Islet of Langerhans (tissue), 1 donor: Measurements from ENCODE around the gene CHST12.
"Not testable (repeated sequence)": the region's sequence is repeated elsewhere in the genome, so short reads cannot be mapped to it uniquely, and the experiment has no call there.

Experiments used
- FAIRE-seq: peaks from one replicate; lab custom pipeline; 2011; peaks lifted over from hg19 to GRCh38; lab: Jason Lieb, UNC

CHST12 gene

DNA sequence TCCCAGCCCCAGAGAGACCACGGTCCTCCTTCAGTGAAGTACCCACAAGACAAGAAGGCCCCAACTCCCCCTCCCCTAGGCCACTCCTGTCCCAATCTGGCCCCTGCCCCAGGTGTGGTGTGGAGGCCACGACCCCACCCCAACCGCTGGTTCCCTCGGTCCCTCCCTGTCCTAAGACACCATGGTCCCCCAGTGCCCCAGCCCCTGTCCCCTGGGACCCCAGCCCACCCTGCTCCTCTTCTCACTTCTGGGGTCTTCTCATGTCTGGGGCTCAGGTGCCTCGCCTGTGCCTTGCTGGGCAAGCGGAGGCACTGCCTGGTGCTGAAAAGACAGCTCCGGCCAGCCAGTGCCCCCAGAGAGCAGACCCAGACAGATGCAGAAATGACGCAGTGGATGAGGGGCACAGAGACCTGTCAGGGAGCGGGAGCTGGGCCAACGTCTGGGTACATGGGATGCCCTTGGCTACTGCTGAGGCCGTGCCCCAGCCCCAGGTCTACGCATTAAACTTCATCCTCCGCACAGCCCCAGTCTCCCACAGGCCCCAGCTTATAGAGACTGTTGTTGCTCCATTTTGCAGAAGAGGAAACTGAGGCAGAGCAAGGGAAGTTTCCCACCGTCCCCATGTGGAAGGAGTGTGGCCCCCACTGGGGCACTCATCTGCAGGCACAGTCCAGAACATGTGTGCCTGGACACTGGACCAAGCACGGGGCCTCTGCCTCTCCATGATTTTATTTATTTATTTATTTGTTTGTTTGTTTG lies 58.0 kb downstream of the CHST12 start:
- no peak for FAIRE-seq

DNA sequence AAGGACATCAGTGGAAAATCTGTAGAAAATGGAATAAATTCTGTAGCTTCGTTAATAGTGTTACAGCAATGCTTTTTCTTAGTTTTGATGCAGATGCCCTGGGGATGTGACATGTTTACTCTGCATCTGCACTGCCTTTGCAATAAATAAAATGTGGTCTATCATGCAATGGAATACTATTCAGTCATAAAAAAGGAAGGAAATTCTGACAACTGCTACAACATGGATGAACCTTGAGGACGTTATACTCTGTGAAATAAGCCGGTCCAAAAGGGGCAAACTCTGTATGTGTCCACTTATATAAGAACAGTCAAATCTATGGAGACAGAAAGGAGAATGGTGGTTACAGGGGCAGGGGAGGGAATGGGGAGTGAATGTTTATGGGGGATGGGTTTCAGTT lies 59.3 kb downstream of the CHST12 start:
- no peak for FAIRE-seq

- no peak for FAIRE-seq
These were observed 62.5 kb downstream of the CHST12 start for GRCh38 chr7:2465928-2466327.

DNA sequence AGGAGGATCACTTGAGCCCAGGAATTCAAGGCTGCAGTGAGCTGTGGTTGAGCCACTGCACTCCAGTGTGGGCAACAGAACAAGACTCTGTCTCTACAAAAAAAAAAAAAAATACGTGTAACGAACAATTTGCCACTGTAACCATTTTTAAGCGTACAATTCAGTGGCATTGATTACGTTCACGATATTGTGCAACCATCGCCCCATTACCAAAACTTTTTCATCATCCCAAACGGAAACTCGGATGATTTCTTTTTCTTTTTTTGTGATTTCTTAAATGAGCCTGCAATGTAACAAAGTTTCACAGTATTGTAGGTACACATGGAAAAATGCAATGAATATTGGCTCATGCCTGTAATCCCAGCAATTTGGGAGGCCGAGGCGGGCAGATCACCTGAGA lies 63.3 kb downstream of the CHST12 start:
- FAIRE-seq = no peak

GRCh38 chr7:2468227-2468626 lies 64.8 kb downstream of the CHST12 start:
- no peak for FAIRE-seq

- FAIRE-seq = not testable (repeated sequence)
These were observed 66.2 kb downstream of the CHST12 start for GRCh38 chr7:2469460-2470203.

DNA sequence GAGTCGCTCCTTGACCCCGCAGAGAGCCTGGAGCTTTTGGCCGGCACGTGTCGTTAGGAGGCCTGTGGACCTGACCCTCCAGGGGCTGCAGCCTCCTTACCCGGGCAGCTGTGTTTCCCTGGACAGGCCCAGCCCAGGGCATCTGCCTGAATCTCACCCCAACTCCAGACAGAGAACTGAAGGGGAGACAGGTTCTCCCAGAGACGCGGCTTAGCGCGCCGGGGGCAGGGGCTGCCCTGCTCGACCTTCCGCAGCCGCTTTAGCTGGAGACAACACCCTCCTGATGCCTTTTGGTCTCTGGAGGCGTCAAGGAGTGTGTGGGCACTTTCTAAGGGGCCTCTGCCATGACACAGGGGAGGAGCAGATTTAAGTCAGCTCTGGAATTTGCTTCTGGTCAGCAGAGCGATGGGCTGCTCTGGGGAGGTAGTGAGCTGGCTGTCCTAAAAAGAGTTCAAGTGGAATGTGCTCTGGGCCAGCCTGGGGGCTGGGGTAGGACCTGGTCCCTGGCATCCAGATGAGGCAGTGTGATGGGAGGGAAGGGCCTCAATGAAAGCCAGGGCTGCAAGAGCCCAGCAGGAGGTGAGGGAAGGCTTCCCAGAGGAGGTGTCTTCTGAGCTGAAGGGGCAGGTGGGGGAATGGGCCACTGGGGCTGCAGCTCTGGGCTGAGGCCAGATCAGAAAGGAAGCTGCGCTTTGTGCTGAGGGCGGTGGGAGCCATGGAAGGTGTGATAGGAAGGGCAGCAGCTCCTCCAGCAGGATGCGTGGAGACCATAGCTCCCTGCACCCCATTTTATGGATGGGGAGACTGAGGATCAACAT lies 67.0 kb downstream of the CHST12 start:
- FAIRE-seq = no peak

DNA sequence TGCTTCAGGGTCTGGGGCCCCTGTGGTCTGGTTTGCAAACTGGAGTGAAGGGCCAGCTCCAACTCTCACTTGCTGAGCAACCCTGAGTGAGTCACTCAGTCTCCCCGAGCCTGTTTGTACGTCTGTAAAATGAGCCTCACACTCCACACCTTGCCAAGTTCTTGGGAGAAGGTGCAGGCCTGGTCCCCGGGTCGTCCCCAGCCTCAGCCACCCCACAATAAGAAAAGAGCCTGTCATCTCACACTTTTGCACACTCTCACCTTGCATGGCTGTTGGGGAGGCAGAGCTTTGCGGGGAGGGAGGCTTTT lies 67.6 kb downstream of the CHST12 start:
- FAIRE-seq = no peak

GRCh38 chr7:2471396-2471795 lies 68.0 kb downstream of the CHST12 start:
- no peak for FAIRE-seq

- no peak for FAIRE-seq
These were observed 69.3 kb downstream of the CHST12 start for GRCh38 chr7:2472739-2473138.

DNA sequence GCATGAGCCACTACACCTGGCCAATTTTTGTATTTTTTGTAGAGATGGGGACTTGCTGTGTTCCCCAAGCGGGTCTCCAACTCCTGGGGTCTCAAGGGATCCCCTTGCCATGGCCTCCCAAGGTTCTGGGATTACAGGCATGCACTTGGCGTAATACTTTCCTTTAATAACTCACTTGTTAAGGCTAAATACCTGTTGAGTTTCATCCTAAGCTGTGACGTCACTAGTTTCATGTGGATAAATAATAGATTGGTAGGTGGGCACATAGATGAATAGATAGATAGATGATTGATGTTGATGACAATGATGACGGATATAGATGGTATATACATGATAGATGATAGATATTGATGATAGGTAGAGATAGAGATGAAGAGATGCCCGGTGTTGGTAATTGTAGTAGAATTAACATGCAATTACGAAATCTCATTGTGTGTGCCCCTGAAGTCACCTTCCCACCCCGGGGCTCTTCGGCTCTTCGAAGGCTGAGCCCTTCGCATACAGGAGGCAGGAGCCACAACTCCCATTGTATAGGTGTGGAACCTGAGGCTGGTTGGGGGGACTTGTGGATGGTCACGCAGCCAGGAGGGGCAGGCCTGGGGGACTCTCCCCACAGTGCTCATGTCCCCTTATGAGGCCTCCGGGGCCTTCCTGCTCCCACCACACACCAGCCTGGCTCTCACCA lies 70.2 kb downstream of the CHST12 start:
- FAIRE-seq = no peak

- no peak for FAIRE-seq
These were observed 70.8 kb downstream of the CHST12 start for GRCh38 chr7:2474224-2474623.

GRCh38 chr7:2474813-2475677 lies 71.6 kb downstream of the CHST12 start:
- no peak for FAIRE-seq

DNA sequence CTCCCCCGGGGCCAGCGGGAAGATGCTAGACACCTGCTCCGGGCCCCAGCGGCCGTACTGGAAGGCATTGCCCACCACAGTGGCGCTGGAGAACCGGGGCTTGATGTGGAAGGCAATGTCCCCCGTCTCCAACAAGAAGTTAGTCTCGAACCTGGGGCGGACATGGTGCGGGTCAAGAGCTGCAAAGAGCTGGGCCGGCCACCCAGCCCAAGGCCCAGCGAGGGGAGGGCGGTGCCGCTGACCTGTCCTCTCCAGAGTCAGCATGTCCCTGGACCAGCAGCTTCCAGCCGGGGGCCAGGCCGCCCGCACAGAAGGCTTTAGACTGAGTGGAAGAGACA lies 72.2 kb downstream of the CHST12 start:
- FAIRE-seq = no peak

- FAIRE-seq = no peak
These were observed 72.9 kb downstream of the CHST12 start, which contains the start of gene GRIFIN for GRCh38 chr7:2476298-2476697. GRIFIN (minus strand) TSS chr7:2476398; CDS start chr7:2476383, 15 bp downstream.

- FAIRE-seq = no peak
These were observed 73.5 kb downstream of the CHST12 start for GRCh38 chr7:2476776-2477446.

DNA sequence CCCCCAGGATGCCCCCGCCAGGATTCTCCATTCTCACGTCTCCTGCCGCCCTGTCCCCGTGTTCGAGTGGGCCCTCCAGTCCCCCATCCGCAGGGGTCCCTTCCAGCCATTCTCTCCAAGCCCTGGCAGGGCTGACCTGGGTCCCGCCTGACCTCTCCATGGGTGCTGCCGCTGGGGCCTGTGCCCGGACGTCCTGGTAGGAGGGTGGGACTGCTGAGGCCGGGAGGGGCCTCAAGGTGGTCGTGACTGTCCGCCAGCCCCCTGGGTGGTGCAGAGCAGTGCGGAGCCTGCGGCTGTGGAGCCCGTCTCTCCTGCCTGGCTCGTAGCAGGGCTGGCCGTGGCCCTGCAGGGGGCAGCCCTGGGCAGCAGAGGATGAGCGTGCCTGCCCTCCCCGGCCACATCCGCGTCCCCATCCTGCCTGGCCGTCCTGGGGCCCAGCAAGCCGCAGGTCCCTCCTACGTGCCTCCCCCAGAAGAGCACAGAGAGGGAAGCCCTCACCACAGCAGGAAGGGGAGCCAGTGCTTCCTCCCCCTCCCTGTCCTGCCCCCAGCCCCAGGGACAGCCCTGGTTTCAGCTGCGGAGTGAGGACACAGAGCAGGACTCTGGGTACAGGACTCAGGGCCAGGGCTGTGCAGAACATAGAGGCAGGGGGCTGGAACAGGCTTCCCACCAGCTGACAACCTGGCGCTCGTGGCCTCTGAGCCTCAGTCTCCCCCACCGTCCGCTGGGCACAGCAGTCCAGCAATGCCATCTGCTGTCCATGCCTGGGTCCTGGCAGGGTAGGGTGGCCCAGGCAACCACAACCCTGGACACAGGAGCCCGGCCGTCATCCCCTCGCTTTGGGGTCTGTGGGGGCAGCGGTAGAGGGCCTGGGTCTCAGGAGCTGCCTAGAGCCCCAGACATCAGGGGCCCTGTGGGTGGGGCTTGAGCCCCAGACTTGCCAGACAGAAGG lies 74.3 kb downstream of the CHST12 start:
- no peak for FAIRE-seq

DNA sequence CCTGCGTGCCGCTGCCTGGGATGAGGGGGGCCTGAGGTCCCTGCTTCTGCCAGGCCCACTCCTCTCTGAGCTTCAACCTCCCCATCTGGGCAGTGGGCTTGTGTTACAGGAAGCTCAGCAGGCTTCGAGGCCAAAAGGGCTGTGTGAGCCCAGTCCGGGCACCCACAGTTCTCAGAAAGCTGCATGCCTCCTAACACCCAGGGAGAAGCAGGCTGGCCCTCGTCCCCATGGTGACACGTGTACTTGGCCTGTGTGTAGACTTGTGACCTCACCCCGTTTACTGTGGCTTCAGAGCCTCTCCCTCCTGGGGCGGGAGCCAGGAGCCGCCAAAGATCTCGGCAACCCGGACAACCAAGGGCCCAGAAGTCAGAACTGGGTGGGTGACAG lies 75.0 kb downstream of the CHST12 start:
- no peak for FAIRE-seq

- FAIRE-seq = no peak
These were observed 75.4 kb downstream of the CHST12 start for GRCh38 chr7:2478800-2479199.
